Right lobe of liver (tissue), 4 donors: ENCODE data around the gene CILP2.

Source experiments
- POLR2A ChIP-seq: fragments of 450-650 bp; IDR thresholded peaks from one replicate; pipeline ENCODE4 v1.6.1; 2017; ENCODE audit warnings: antibody characterized with exemption, mild to moderate bottlenecking
- TF ChIP-seq, protein P1 (sequence below), 4 donors: fragments of 200-600 bp in 3 of 4; fragments of 450-650 bp in 1 of 4; IDR thresholded peaks; one replicate each; pipeline versions ENCODE4 v1.5.1 to v1.8.0; 2016 to 2022; ENCODE audit warnings: antibody characterized with exemption in 4 of 4, mild to moderate bottlenecking in 2 of 4
- donor health status: DM: no; HTN: no; CAD: no.
- donor health status: DM: no; HTN: no; CAD: no.
- donor health status: DM: no; HTN: yes; CAD: no.

DNA sequence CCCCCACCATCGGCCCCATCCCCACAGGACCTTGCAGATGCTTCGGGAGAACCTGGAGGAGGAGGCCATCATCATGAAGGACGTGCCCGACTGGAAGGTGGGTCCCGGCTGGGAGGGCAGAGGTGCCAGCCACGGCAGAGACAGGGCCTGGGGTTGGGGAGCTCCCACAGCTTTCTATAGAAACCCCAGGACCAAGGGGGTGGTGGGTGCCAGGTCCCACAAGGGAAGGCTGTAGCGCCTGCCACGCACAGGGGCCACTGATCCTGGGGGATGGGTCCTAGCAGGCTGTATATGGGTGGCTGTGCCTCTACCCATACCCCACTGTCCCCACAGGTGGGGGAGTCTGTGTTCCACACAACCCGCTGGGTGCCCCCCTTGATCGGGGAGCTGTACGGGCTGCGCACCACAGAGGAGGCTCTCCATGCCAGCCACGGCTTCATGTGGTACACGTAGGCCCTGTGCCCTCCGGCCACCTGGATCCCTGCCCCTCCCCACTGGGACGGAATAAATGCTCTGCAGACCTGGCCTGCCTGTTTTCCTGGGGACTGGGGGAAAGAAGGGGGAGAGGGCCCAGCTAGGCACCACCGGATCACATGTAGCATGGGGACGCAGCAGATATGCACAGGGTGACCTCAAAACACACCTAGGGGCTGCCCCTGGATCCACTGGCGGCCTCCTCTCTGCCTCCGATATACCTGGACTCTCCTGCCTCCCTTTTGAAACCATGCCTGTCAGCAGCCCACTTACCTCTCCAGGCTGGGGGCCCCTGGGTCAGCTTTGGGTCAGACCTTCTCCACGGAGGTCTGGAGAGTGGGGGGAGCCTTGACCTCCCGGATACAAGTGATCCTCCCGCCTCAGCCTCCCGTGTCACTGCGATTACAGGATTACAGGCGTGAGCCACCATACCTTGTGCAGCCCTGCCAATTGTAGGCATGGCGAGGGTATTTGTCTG lies 10.1 kb upstream of the CILP2 start:
- TF ChIP-seq, protein P1, sequence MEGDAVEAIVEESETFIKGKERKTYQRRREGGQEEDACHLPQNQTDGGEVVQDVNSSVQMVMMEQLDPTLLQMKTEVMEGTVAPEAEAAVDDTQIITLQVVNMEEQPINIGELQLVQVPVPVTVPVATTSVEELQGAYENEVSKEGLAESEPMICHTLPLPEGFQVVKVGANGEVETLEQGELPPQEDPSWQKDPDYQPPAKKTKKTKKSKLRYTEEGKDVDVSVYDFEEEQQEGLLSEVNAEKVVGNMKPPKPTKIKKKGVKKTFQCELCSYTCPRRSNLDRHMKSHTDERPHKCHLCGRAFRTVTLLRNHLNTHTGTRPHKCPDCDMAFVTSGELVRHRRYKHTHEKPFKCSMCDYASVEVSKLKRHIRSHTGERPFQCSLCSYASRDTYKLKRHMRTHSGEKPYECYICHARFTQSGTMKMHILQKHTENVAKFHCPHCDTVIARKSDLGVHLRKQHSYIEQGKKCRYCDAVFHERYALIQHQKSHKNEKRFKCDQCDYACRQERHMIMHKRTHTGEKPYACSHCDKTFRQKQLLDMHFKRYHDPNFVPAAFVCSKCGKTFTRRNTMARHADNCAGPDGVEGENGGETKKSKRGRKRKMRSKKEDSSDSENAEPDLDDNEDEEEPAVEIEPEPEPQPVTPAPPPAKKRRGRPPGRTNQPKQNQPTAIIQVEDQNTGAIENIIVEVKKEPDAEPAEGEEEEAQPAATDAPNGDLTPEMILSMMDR (IDR thresholded peaks at IDR 0.05): no peak
- TF ChIP-seq POLR2A: no peak
